A549 treated with DMSO at 1 μM for 4 hours (cell line): ENCODE data around the gene UBA1. TPM values are rescaled to one million over a fixed set of nuclear protein-coding genes. Genes with fewer than 3 reads are reported as not detected.

ENCODE experiments used
- total RNA-seq: library from RNA; stranded (reverse); fragments of 200-300 nt; extraction: Qiagen RNA extraction; gene quantifications from 5 replicates; pipeline ENCODE4 v1.2.3, GENCODE V29; 2022; ENCODE audit warnings: low read depth

Gene UBA1
- total RNA-seq, result 182 to 207 TPM (median 197 TPM) in 5 replicates

DNA sequence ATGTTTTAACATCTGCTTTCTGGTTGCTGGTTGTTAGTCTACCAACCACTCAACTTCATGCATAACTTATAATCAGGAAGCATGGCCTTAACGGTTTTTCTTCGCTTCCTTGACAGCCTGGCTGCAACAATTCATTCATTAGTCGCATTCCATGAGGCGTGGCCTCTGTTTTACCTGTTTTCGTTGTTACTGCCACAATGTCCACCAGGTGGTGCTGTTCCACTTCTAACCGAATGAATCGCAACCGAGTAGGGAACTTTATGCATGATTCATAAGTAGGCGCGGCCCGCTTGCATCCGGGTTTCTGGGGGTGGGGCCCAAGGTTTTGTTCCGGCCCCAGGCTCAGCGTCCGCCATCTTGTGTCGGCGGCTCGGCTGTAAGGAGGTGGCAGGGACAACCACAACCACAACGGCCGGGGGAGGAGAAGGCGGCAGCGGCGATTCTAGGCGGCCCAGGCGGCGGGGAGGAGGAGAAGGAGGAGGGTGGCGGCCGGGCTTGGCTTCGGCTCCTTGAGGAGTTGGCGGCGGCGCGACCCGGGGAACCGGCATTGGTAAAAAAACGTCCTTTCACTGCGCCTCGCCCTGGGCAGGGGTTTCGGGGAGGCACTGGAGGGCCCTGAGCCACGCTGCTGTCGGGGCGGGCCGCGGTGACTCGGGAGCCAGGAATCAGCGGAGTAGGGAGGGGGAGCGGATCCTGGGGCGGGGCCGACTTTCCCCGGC, at the start of gene UBA1:
Gene UBA1, plus strand, starts transcription at position 355 of the 719 bp plus-strand sequence. CDS start 4,974 bp downstream, outside the sequence.

GRCh38 chrX:47144626-47145394, 48.8 kb upstream of the UBA1 start, which contains the start of the genes NDUFB11 and RBM10:
Gene NDUFB11, minus strand, starts transcription at chrX:47144702. Its CDS starts 23 bp downstream, at chrX:47144679.
Gene RBM10, plus strand, starts transcription at chrX:47145221. Its CDS starts 2,261 bp downstream, at chrX:47147482.

GRCh38 chrX:47218280-47218919, 24.8 kb downstream of the UBA1 start, which contains the start of gene CDK16:
Gene CDK16, plus strand, starts transcription at chrX:47218681. Its CDS starts 4,877 bp downstream, at chrX:47223558.

DNA sequence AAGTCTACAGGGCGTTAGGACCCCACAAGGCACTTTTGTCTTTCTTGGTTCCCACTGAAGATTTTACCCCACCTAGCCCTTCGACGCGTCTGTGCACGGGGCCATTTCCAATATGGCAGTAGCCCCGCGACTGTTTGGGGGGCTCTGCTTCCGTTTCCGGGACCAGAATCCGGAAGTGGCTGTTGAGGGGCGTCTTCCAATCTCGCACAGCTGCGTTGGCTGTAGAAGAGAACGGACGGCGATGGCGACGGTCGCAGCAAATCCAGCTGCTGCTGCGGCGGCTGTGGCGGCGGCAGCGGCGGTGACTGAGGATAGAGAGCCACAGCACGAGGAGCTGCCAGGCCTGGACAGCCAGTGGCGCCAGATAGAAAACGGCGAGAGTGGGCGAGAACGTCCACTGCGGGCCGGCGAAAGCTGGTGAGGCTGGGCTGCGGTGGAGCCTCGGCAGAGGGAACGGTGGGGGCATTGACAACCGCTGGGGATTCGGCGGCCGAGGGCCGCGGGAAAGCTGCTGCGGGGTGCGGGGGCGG, 39.2 kb downstream of the UBA1 start, which contains the start of gene USP11:
Gene USP11, plus strand, starts transcription at position 207 of the 530 bp plus-strand sequence. Its CDS starts 35 bp downstream, at position 242.

Other genes starting within 250 kb of the UBA1 start
- 0.13 TPM in 1 of 5 replicates, not detected in the others for gene RGN, start 115.4 kb upstream of the UBA1 start, total RNA-seq
- 137 to 173 TPM (median 157 TPM) in 5 replicates for gene NDUFB11, start 49.1 kb upstream of the UBA1 start, total RNA-seq
- 32.5 to 44.8 TPM (median 41.1 TPM) in 5 replicates for gene RBM10, start 48.6 kb upstream of the UBA1 start, total RNA-seq
- gene CDK16, start 24.9 kb downstream of the UBA1 start, total RNA-seq, result 83.9 to 117 TPM (median 106 TPM) in 5 replicates
- gene USP11, start 39.2 kb downstream of the UBA1 start, total RNA-seq, result 49.0 to 60.4 TPM (median 51.9 TPM) in 5 replicates
- 0.03 TPM in 1 of 5 replicates, not detected in the others for gene ZNF157, start 176.7 kb downstream of the UBA1 start, total RNA-seq